Astrocyte of the spinal cord (primary cell): ENCODE measurements around the gene PTPN14.
A peak's percentile ranks its signal among the peaks of the same experiment; 100 is the strongest.
"Not testable (repeated sequence)": the region's sequence is repeated elsewhere in the genome, so short reads cannot be mapped to it uniquely, and the experiment has no call there.

Experiments used
- DNase-seq: peaks from one replicate; pipeline ENCODE4 v3.0.0; 2011; ENCODE audit warnings: low read depth, low spot score
- H3K4me3 ChIP-seq: 2 replicates; pipeline ENCODE4 v1.5.1; 2011; ENCODE audit warnings: low read depth, mild to moderate bottlenecking, low read length, moderate library complexity
- in situ Hi-C: cut with HindIII; loops from 2 replicates; pipeline ENCODE4 v1.10.0; 2017; ENCODE audit warnings: low sequenced_read_pairs
- TF ChIP-seq, protein P1 (sequence below): IDR thresholded peaks from 2 replicates; pipeline ENCODE4 v1.5.1; 2012; ENCODE audit warnings: low read depth, mild to moderate bottlenecking, low read length, inconsistent platforms

The PTPN14 gene

GRCh38 chr1:214492401-214493075 is 58.9 kb downstream of the PTPN14 start:
- in situ Hi-C loops, result no loop called here
- peak; percentile 54 for DNase-seq
- no peak overlapping the region for H3K4me3 ChIP-seq
- TF ChIP-seq, protein P1, sequence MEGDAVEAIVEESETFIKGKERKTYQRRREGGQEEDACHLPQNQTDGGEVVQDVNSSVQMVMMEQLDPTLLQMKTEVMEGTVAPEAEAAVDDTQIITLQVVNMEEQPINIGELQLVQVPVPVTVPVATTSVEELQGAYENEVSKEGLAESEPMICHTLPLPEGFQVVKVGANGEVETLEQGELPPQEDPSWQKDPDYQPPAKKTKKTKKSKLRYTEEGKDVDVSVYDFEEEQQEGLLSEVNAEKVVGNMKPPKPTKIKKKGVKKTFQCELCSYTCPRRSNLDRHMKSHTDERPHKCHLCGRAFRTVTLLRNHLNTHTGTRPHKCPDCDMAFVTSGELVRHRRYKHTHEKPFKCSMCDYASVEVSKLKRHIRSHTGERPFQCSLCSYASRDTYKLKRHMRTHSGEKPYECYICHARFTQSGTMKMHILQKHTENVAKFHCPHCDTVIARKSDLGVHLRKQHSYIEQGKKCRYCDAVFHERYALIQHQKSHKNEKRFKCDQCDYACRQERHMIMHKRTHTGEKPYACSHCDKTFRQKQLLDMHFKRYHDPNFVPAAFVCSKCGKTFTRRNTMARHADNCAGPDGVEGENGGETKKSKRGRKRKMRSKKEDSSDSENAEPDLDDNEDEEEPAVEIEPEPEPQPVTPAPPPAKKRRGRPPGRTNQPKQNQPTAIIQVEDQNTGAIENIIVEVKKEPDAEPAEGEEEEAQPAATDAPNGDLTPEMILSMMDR, result no peak

DNA sequence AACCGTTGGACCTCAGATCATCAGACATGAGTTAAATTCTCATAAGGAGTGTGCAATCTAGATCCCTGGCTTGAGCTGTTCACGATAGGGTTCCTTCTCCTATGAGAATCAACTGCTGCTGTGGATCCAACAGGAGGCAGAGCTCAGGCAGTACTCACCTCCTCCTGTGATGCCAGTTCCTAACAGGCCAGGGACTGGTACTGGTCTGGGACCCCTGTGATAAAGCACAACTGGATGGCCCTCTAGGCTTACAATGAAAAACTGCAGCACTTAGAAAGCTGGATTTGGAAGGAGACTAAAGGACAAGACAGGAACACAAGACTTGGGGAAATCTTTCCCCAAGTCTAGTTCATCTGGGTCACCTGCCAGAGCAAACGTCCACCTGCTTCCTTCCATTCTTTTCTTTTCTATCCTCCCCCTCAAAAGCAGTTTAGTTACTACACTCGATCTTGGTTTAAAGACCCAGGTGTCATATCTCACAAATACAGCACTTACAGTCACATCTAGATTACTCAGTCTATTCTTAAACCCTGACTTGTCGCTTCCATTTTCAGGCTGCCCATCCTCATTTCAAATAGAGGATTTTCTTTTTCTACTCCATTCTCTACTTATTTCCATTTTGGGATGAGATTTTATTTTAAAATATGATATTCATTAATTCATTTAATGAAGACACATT is 59.8 kb downstream of the PTPN14 start:
- DNase-seq, result no peak
- in situ Hi-C loops, result no loop called here
- H3K4me3 ChIP-seq, result no peak overlapping the region
- TF ChIP-seq, protein P1, result no peak

- in situ Hi-C loops, result no loop called here
- H3K4me3 ChIP-seq, result no peak overlapping the region
Measured at GRCh38 chr1:214485151-214485550, 66.3 kb downstream of the PTPN14 start.

DNA sequence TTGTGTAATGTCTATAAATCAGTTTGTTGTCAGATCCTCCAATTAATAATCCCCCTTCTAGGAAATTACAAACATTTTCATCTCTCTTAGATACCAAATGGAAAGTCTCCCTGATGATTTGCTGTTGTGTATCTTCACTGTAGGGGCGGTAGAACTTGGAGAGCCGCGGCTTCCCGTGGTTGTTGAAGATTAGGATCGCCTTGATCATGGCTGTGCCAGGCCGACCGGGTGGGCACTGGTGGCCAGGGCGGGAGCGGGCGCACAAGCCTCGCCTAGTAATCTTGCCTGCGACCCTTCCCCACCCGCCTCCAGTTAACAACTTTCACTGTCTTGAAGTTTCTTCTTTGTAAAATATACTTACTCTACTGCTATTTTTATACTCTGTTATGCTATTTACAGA is 68.2 kb downstream of the PTPN14 start:
- H3K4me3 ChIP-seq, in situ Hi-C loops, DNase-seq: not testable (repeated sequence)

More at GRCh38 chr1:214485151-214485550, 66.3 kb downstream of the PTPN14 start:
- DNase-seq, result no peak
- TF ChIP-seq, protein P1, result no peak

DNA sequence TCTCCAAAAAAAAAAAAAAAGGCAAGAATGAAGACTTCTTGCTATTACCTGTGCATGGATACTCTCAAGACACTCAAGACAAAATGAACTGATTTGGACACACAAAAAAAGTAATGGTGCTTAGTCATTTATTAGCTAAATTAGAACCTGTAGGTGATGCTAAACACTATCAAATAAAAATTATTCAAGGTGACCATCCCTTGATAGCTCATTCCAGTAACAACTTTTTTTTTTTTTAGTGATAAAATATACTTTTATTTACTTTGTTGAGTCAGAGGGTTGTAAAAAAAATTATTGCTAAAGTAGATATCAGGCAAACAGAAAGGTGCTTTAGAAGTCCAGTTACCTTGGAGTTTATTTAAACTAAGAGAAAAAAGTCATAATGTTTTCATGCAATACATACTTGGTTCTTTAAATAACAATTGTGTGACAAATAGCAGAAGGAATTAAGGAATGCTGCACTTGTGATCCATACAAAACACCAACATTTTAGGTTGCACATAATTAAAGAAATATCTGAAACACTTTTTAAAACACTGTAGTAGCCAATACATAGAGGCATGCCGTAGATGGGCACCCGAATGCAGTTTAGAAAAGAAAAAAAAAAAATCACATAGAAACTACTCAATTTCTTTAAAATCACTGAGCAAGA is 69.3 kb downstream of the PTPN14 start:
- in situ Hi-C loops, H3K4me3 ChIP-seq, DNase-seq: not testable (repeated sequence)

GRCh38 chr1:214476986-214477870 is 74.2 kb downstream of the PTPN14 start:
- no peak overlapping the region for H3K4me3 ChIP-seq
- in situ Hi-C loops, result no loop called here
- TF ChIP-seq, protein P1, result no peak
- peak; percentile 95 for DNase-seq

GRCh38 chr1:214476229-214476985 is 75.0 kb downstream of the PTPN14 start:
- in situ Hi-C loops, result no loop called here
- TF ChIP-seq, protein P1, result no peak
- DNase-seq, result peak; percentile 48
- no peak overlapping the region for H3K4me3 ChIP-seq
